GM12878 (cell line): ENCODE measurements around the gene EPB41L4A. TPM values are rescaled to one million over a fixed set of nuclear protein-coding genes. Genes with fewer than 3 reads are reported as not detected.

ENCODE experiments used
- ATAC-seq: fragments of 200-7000 bp; cut with Tn5 transposase; 3 replicates; pipeline ENCODE4 v1.9.1; 2020; ENCODE audit warnings: mild to moderate bottlenecking, moderate library complexity
- BruUV-seq: library from RNA; stranded (reverse); fragments of 400-500 nt; replicated peaks from 2 replicates; lab custom pipeline; 2021; lab: Mats Ljungman, UMichigan
- CTCF ChIA-PET: fragments of 300-600 bp; sonication (Branson Sonifier 250); formaldehyde crosslinking; extraction: SDS; loops from one replicate; lab custom pipeline; 2021; ENCODE audit warnings: inconsistent platforms; lab: Yijun Ruan, JAX
- POLR2A ChIA-PET: fragments of 350-600 bp; formaldehyde crosslinking; extraction: SDS; loops from one replicate; lab custom pipeline; 2021; ENCODE audit warnings: inconsistent platforms; lab: Charles Lee
- RAD21 ChIA-PET: fragments of 300-600 bp; sonication (Branson Sonifier 250); formaldehyde crosslinking; loops from one replicate; lab custom pipeline; 2023; ENCODE audit warnings: antibody characterized with exemption; ENCODE audit not compliant: unreplicated experiment; lab: Charles Lee
- SMC1A ChIA-PET: fragments of 300-600 bp; sonication (Branson Sonifier 250); formaldehyde crosslinking; loops from one replicate; lab custom pipeline; 2023; ENCODE audit not compliant: unreplicated experiment, uncharacterized antibody; lab: Charles Lee
- DNase-seq: peaks from one replicate; pipeline ENCODE4 v3.0.0-alpha.2; 2011; ENCODE audit warnings: low read depth, low spot score
- FAIRE-seq: peaks from 3 replicates; lab custom pipeline; 2011; peaks lifted over from hg19 to GRCh38; lab: Jason Lieb, UNC
- H2AFZ ChIP-seq: 2 replicates; pipeline ENCODE4 v1.6.0; 2011; ENCODE audit warnings: low read depth, low read length, control low read depth; ENCODE audit not compliant: control insufficient read depth
- H3K27ac ChIP-seq: 2 replicates; pipeline ENCODE4 v1.5.1; 2011; ENCODE audit warnings: control low read depth; ENCODE audit not compliant: control insufficient read depth, insufficient read depth
- H3K27me3 ChIP-seq, 2 experiments: replicated peaks in 1 of 2; 2 replicates each; pipeline versions ENCODE4 v1.6.0 to v1.6.1; 2011; ENCODE audit warnings: low read length in 1 of 2; ENCODE audit not compliant: control insufficient read depth in 2 of 2, insufficient read depth in 2 of 2
- H3K36me3 ChIP-seq, 2 experiments: 2 replicates each; pipeline ENCODE4 v1.5.1; 2011; ENCODE audit warnings: low read length in 1 of 2; ENCODE audit not compliant: control insufficient read depth in 2 of 2, insufficient read depth in 2 of 2
- H3K4me1 ChIP-seq: 2 replicates; pipeline ENCODE4 v1.6.1; 2011; ENCODE audit warnings: mild to moderate bottlenecking, low read length, moderate library complexity, mixed read lengths; ENCODE audit not compliant: control insufficient read depth, insufficient read depth
- H3K4me2 ChIP-seq: 2 replicates; pipeline ENCODE4 v1.6.0; 2011; ENCODE audit warnings: control low read depth; ENCODE audit not compliant: control insufficient read depth, insufficient read depth
- H3K4me3 ChIP-seq: fragments of 200-600 bp; sonication (generic); 2 replicates; pipeline ENCODE4 v1.5.1; 2016
- H3K79me2 ChIP-seq: 2 replicates; pipeline ENCODE4 v1.6.0; 2011; ENCODE audit warnings: low read length; ENCODE audit not compliant: control insufficient read depth, insufficient read depth
- H3K9ac ChIP-seq: 2 replicates; pipeline ENCODE4 v1.8.0; 2011; ENCODE audit warnings: low read length, control low read depth, mixed read lengths; ENCODE audit not compliant: control insufficient read depth, insufficient read depth
- H3K9me3 ChIP-seq: replicated peaks from 3 replicates; pipeline ENCODE4 v1.5.1; 2011; ENCODE audit warnings: mild to moderate bottlenecking, low read length; ENCODE audit not compliant: control insufficient read depth, insufficient read depth
- H4K20me1 ChIP-seq: 2 replicates; pipeline ENCODE4 v1.6.0; 2011; ENCODE audit not compliant: control insufficient read depth, insufficient read depth
- CEBPB ChIP-seq, 2 experiments: fragments of 150-350 bp in 1 of 2; IDR thresholded peaks; 2 replicates each; pipeline ENCODE4 v1.6.1; 2012 to 2014; ENCODE audit warnings: low read depth in 2 of 2, low read length in 2 of 2, borderline replicate concordance in 1 of 2, inconsistent platforms in 1 of 2
- CHD2 ChIP-seq: IDR thresholded peaks from 2 replicates; pipeline ENCODE4 v1.6.1; 2011; ENCODE audit warnings: low read depth, low read length, improper control_type of control experiment, borderline replicate concordance
- EED ChIP-seq: sonication (generic); IDR thresholded peaks from 2 replicates; pipeline ENCODE4 v1.6.1; 2016; ENCODE audit warnings: antibody characterized with exemption, low read depth
- HSF1 ChIP-seq: fragments of 150-350 bp; IDR thresholded peaks from 2 replicates; pipeline ENCODE4 v1.6.1; 2014; ENCODE audit warnings: mild to moderate bottlenecking, low read depth, low read length
- JUND ChIP-seq: IDR thresholded peaks from 2 replicates; pipeline ENCODE4 v1.6.1; 2012; ENCODE audit warnings: low read depth, mild to moderate bottlenecking, low read length, improper control_type of control experiment, moderate library complexity
- MXI1 ChIP-seq: fragments of 150-350 bp; IDR thresholded peaks from 2 replicates; pipeline ENCODE4 v1.6.1; 2011; ENCODE audit warnings: low read depth, mild to moderate bottlenecking, inconsistent platforms, low read length, improper control_type of control experiment
- PML ChIP-seq: IDR thresholded peaks from 2 replicates; pipeline ENCODE4 v1.6.1; 2012; ENCODE audit warnings: low read length, inconsistent platforms
- RFX5 ChIP-seq: IDR thresholded peaks from 2 replicates; pipeline ENCODE4 v1.6.1; 2011; ENCODE audit warnings: low read depth, low read length, improper control_type of control experiment
- SIN3A ChIP-seq: IDR thresholded peaks from 2 replicates; pipeline ENCODE4 v1.6.1; 2012; ENCODE audit warnings: low read depth, low read length, improper control_type of control experiment
- SMAD5 ChIP-seq: IDR thresholded peaks from 2 replicates; pipeline ENCODE4 v1.6.1; 2016; ENCODE audit warnings: antibody characterized with exemption, low read depth
- SREBF2 ChIP-seq: IDR thresholded peaks from 2 replicates; pipeline ENCODE4 v1.6.1; 2012; ENCODE audit warnings: mild to moderate bottlenecking, low read length
- YY1 ChIP-seq: IDR thresholded peaks from 2 replicates; pipeline ENCODE4 v1.6.1; 2011; ENCODE audit warnings: low read depth, mild to moderate bottlenecking, low read length
- ZBED1 ChIP-seq: IDR thresholded peaks from 2 replicates; pipeline ENCODE4 v1.6.1; 2016; ENCODE audit warnings: borderline replicate concordance
- WGBS: methylation state at CpG from one replicate; pipeline ENCODE4 v1.1.6; 2016; ENCODE audit warnings: low lambda C conversion rate; ENCODE audit not compliant: insufficient replicate concordance, insufficient coverage; ENCODE audit errors: missing lambda C conversion rate; 5-methylcytosine and 5-hydroxymethylcytosine counted together
- in situ Hi-C: fragments of 300-500 bp; cut with MboI; formaldehyde crosslinking; loops from 9 replicates; pipeline ENCODE4 v1.14.3; 2018; ENCODE audit warnings: mixed read lengths
- intact Hi-C: fragments of 100-400 bp; cut with micrococcal nuclease; formaldehyde crosslinking; loops from one replicate; pipeline ENCODE4 v1.14.2; 2022; ENCODE audit not compliant: unreplicated experiment
- polyA plus RNA-seq, 11 experiments: library from polyadenylated mRNA; depleted of rRNA in 4 of 11; unstranded in 6 of 11; stranded (reverse) in 5 of 11; fragments of >200 nt; fragmentation: Nextera tagmentation in 4 of 11; fragmentation: Illumina TruSeq in 1 of 11; extraction: Ambion mirVana in 4 of 11; extraction: Trizol in 1 of 11; gene quantifications; 1 replicate in 1 of 11; 2 replicates in 10 of 11; pipeline versions ENCODE4 v1.2.1 to v1.2.3, GENCODE V29; 2011 to 2016; ENCODE audit warnings: inconsistent platforms in 2 of 11, missing spikeins in 2 of 11, low read depth in 1 of 11
- total RNA-seq, 4 experiments: library from RNA; depleted of rRNA in 3 of 4; stranded (reverse); fragments of >200 nt in 3 of 4; fragmentation: Illumina TruSeq in 1 of 4; extraction: Trizol in 1 of 4; gene quantifications; 2 replicates each; pipeline versions ENCODE4 v1.2.1 to v1.2.3, GENCODE V29; 2013 to 2021

EPB41L4A gene
- total and polyA plus RNA-seq, 10 of the 15 experiments (the other 5 are each of a cell fraction or from before 2014, with no cell fraction given): 0.10 to 0.67 (median 0.30) TPM

- no peak for TF ChIP-seq JUND
- no peak for TF ChIP-seq ZBED1
- no peak for TF ChIP-seq EED
- TF ChIP-seq RFX5: no peak
- TF ChIP-seq CHD2: no peak
- no peak for TF ChIP-seq SMAD5
- TF ChIP-seq SIN3A: no peak
- no peak for TF ChIP-seq CEBPB (IDR thresholded peaks at IDR 0.05; ENCODE audit: borderline replicate concordance in 1 of 2, low read depth in 2 of 2, low read length in 2 of 2)
- no peak for TF ChIP-seq HSF1
- no peak for TF ChIP-seq PML
- no peak for TF ChIP-seq MXI1
- TF ChIP-seq SREBF2: no peak
- no peak for TF ChIP-seq YY1
- Histone ChIP-seq H3K4me3 (no peak overlapping the region), H2AFZ (no peak overlapping the region), H3K9ac (no peak overlapping the region), H3K4me1 (no peaks in the 10 kb centered on the region), H3K36me3 (no peaks in the 10 kb centered on the region), H3K79me2 (no peaks in the 10 kb centered on the region), H3K4me2 (no peak overlapping the region), H3K9me3 (no peaks in the 10 kb centered on the region), H3K27me3 (no peaks in the 10 kb centered on the region; a peak in 1 of 4 replicates), H4K20me1 (no peaks in the 10 kb centered on the region), H3K27ac (no peak overlapping the region)
- in situ Hi-C loops: no loop called here
- CTCF ChIA-PET: interaction anchor here (0.6 kb wide), 2 partner anchors 10 to 64 kb away, joined by 3 read pairs; no protein-coding TSS in a partner anchor
- POLR2A ChIA-PET: no interaction called here
- ATAC-seq: no peak; the same call in 2 of the 3 replicates
- RAD21 ChIA-PET: interaction anchor here (2.0 kb wide), 1 partner anchor 64 kb away, joined by 5 read pairs; no protein-coding TSS in a partner anchor
- SMC1A ChIA-PET: interaction anchor here (1.0 to 1.6 kb wide), 5 partner anchors 10 to 517 kb away, joined by 3 to 5 read pairs (median 4); no protein-coding TSS in a partner anchor
- no TSS peak for BruUV-seq
- 30% methylated on average over 3 of the region's 3 CpGs for WGBS
- intact Hi-C loops: loop anchor here (2.0 kb wide), 1 partner anchor 181 kb away; no protein-coding TSS in a partner anchor
- DNase-seq: no peak
- FAIRE-seq: no peak
These were observed 179.1 kb downstream of the EPB41L4A start for GRCh38 chr5:112239996-112240395.
